Stimulated activated CD8-positive, alpha-beta memory T cell treated with anti-CD3 and anti-CD28 coated beads, Interleukin-15, amount 100 ng/mL, for 4 hours (primary cell): Measurements from ENCODE around the gene NR1H4.
"Not testable (repeated sequence)": the region's sequence is repeated elsewhere in the genome, so short reads cannot be mapped to it uniquely, and the experiment has no call there.

ENCODE experiments used
- DNase-seq, 2 donors: peaks; one replicate each; pipeline ENCODE4 v3.0.0-alpha.2; 2020; ENCODE audit warnings: low read depth in 2 of 2

The NR1H4 gene

GRCh38 chr12:100515968-100516367, 42.3 kb downstream of the NR1H4 start:
- no peak for DNase-seq

- DNase-seq = no peak
These were observed 44.7 kb downstream of the NR1H4 start for GRCh38 chr12:100518376-100518775.

GRCh38 chr12:100520048-100520769, 46.5 kb downstream of the NR1H4 start:
- DNase-seq = no peak

- no peak for DNase-seq
These were observed 48.3 kb downstream of the NR1H4 start for GRCh38 chr12:100521958-100522357.

GRCh38 chr12:100528034-100528433, 54.4 kb downstream of the NR1H4 start:
- no peak for DNase-seq

GRCh38 chr12:100528471-100529127, 54.9 kb downstream of the NR1H4 start:
- no peak for DNase-seq

GRCh38 chr12:100529756-100530350, 56.2 kb downstream of the NR1H4 start:
- DNase-seq = no peak

- DNase-seq = no peak
These were observed 59.7 kb downstream of the NR1H4 start for GRCh38 chr12:100533376-100533775.

GRCh38 chr12:100534625-100535227, 61.1 kb downstream of the NR1H4 start:
- no peak for DNase-seq

- DNase-seq = no peak
These were observed 65.5 kb downstream of the NR1H4 start for GRCh38 chr12:100539202-100539601.

- no peak for DNase-seq
These were observed 70.5 kb downstream of the NR1H4 start for GRCh38 chr12:100544165-100544564.

GRCh38 chr12:100545092-100545491, 71.4 kb downstream of the NR1H4 start:
- DNase-seq = no peak

- no peak for DNase-seq
These were observed 80.3 kb downstream of the NR1H4 start for GRCh38 chr12:100553936-100554335.

- DNase-seq = no peak
These were observed 81.0 kb downstream of the NR1H4 start for GRCh38 chr12:100554608-100555077.

- DNase-seq = no peak
These were observed 82.1 kb downstream of the NR1H4 start for GRCh38 chr12:100555722-100556121.

- no peak for DNase-seq
These were observed 83.7 kb downstream of the NR1H4 start for GRCh38 chr12:100557357-100557756.

- DNase-seq = not testable (repeated sequence)
These were observed 85.6 kb downstream of the NR1H4 start for GRCh38 chr12:100559261-100559660.

- DNase-seq = no peak
These were observed 90.4 kb downstream of the NR1H4 start for GRCh38 chr12:100564090-100564489.

- no peak for DNase-seq
These were observed 91.3 kb downstream of the NR1H4 start for GRCh38 chr12:100564905-100565467.

- no peak for DNase-seq
These were observed 92.4 kb downstream of the NR1H4 start for GRCh38 chr12:100565987-100566545.

GRCh38 chr12:100566887-100567637, 93.4 kb downstream of the NR1H4 start:
- DNase-seq = no peak
